Measurements from ENCODE around the gene NBPF6.
"Not testable (repeated sequence)": the region's sequence is repeated elsewhere in the genome, so short reads cannot be mapped to it uniquely, and the experiment has no call there.

NBPF6 gene

DNA sequence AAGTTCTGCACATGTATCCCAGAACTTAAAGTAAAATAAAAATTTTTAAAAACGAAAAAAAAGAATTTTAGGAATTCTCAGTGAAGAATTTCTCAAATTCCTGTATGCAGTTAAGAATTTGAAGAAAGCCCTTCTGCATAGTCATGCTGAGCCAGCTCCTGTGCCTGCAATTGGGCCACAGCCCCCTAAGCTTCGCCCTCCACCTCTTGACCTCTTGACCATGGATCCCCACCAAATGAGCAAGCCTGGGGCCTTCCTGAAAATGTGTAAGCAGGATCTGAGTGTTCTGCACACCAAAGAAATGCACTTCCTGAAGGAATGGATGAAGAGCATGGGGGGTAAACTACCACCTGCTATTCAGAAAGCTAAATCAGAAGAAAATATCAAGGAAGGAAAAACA is 52.0 kb downstream of the NBPF6 start:
- no peak for DNase-seq

DNA sequence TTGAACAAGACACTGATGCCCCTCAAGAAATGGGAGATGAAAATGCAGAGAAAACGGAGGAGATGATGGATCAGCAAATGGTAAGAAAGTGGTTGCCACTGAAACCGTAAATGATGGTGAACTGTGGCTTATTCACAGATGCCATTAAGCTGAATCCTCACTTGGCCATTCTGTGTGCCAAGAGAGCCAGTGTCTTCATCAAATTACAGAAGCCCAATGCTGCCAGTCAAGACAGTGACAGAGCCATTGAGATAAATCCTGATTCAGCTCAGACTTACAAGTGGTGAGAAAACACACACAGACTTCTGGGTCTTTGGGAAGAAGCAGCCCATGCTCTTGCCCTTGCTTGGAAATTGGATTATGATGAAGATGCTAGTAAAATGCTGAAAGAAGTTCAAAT is 52.5 kb downstream of the NBPF6 start:
- no peak for DNase-seq

DNA sequence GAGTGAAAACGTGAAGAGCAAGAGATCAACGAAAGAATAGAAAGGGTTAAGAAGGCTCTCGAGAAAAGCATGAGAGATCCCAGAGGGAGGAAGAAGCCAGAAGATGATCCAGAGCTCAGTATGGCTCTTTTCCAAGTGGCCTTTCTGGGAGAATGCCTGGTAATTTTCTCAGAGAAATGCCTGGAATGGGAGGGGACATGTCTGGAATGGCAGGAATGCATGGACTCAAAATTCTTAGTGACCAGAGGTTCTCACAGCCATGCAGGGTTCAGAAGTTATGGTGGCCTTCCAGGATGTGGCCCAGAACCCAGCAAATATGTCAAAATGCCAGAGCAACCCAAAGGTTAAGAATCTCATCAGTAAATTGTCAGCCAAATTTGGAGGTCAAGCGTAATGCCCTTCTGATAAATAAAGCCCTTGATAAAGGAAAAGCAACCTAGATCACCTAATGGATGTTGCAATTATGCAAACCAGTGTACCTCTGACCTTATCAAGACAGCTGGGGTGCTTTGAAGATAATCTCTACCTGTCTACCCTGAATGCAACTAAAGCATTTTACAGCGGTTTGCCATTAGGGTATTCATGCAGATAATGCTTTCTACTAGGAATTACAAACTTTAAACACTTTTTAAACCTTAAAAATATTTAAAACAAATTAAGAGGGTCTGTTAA is 53.1 kb downstream of the NBPF6 start:
- no peak for DNase-seq

DNA sequence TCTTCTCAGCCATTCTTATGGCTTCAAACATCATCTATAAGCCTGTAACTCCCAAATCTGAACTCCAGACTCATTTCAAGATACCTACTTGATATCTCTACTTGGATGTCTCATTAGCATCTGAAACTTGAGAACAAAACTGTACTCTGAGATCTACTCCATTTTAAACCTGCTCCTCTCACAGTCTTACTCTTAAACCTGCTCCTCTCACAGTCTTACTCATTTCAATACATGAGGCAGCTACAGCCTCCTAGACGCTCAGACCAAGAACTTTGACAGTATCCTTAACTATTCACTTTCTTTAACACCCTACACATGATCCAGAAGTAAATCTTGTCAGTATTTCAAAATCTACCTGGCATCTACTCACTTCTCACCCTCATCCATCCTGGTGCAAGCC is 54.3 kb downstream of the NBPF6 start:
- DNase-seq, result no peak

DNA sequence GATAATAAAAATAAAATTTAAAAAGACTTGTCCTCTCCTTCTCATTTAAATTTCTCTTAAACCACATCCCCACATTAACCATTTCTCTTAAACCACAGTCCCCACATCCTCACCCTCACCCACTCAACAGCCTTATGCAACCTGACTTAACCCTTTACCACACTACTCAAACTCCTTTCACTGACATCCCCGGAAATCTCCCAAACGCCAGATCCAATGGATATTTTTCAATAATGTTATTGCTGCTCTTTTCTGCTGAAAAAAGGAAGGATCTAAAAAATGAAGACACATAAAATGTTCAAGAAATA is 55.6 kb downstream of the NBPF6 start:
- no peak for DNase-seq

DNA sequence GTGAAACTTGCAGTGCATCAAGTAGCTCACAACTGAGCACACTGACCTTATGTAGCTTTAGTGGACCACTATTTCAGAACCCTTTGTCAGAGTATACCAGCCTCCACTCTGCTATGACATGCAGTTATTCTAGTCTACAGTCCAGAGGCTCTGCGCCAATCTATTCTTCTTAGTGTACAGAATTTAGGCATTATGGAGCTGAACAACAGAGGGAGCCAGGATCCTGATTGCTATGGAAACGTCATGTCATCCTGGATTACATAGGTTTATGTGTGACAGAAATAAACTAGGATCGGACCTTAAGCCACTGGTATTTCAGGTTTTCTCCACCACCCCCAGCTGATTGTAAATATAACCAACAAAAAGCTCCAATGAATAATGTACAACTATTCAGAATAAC is 61.6 kb downstream of the NBPF6 start:
- peak in 3 of 58 donors; percentile 0 to 2 (median 0) for DNase-seq

DNA sequence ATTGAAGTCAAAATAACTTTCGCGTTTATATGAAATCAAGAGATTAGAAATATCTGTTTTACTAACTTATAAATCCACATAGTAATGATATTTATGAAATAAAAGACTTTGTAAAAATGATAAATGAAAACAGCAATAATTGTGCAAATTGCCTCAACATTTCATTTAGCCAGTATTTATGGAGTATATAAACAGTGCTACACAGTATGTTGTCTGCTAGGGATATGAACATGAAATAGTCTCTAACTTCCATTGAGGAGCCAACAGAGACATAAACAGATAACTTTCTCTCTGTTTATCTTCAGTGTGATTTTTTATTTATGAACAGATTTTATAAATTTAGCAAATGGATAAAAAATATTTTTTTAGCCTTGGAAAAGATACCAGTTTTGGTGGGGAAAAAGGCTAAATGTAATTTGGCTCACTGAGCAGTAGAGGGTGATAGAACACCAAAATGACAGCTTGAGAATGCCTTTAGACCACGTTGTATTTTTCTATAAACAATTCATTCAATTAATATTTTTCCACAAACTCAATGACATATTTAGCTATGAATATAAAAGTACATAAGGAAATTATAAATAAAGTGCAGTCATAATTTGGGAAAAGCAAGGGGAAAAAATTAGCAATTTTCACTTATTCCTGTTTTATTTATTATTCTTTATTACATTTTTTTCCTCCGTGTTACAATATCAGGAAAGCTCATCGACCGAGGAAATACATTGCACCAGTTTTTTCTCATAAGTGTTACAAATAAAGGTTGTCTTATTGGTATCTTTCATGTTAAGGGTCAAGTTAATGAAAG is 62.3 kb downstream of the NBPF6 start:
- peak in 2 of 58 donors; percentile 0 to 1 for DNase-seq

DNA sequence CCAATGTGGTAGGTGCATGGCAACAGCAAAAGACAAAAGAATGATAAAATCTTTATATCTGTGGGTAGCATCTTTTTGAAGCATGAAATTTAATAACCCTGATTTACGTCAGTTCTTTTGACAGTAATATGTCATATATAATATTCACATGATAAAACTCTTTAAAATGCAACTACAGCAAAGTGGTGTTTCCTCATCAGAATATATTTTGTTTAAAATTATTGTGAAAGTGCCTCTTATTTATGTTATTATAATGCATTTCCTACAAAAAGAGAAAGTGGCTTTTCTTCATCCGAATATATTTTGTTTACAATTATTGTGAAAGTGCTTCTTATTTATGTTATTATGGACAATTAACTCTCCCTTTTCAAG is 62.9 kb downstream of the NBPF6 start:
- no peak for DNase-seq

DNA sequence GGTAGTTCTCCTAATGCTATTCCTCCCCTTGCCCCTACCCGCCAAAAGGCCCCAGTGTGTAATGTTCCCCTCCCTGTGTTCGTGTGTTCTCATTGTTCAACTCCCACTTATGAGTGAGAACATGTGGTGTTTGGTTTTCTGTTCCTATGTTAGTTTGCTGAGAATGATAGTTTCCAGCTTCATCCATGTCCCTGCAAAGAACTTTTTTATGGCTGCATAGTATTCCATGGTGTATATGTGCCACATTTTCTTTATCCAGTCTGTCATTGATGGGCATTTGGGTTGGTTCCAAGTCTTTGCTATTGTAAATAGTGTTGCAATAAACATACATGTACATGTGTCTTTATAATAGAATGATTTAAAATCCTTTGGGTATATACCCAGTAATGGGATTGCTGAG is 63.8 kb downstream of the NBPF6 start:
- DNase-seq, result not testable (repeated sequence)

DNA sequence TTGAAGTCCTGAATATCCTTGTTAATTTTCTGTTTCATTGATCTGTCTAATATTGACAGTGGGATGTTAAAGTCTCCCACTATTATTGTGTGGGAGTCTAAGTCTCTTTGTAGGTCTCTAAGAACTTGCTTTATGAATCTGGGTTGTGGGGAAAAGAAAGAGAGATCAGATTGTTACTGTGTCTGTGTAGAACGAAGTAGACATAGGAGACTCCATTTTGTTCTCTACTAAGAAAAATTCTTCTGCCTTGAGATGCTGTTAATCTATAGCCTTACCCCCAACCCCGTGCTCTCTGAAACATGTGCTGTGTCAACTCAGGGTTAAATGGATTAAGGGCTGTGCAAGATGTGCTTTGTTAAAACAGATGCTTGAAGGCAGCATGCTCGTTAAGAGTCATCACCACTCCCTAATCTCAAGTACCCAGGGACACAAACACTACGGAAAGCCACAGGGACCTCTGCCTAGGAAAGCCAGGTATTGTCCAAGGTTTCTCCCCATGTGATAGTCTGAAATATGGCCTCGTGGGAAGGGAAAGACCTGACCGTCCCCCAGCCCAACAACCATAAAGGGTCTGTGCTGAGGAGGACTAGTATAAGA is 67.3 kb downstream of the NBPF6 start:
- DNase-seq, result not testable (repeated sequence)
